ENCODE measurements around the gene DNAJC12.
"Not testable (repeated sequence)": the region's sequence is repeated elsewhere in the genome, so short reads cannot be mapped to it uniquely, and the experiment has no call there.

Gene DNAJC12

GRCh38 chr10:67783606-67784294 lies 54.2 kb downstream of the DNAJC12 start:
- DNase-seq = no peak
- TF ChIP-seq CTCF (IDR thresholded peaks at IDR 0.05; ENCODE audit: low read depth, low read length) = no peak
- Histone ChIP-seq H3K36me3 (no peaks in the 10 kb centered on the region), H3K4me1 (no peaks in the 10 kb centered on the region), H3K27me3 (no peaks in the 10 kb centered on the region), H3K4me3 (ENCODE audit: low read depth, low read length) (no peak overlapping the region), H3K9me3 (no peaks in the 10 kb centered on the region)

- Histone ChIP-seq H3K36me3 (no peaks in the 10 kb centered on the region), H3K27me3 (no peaks in the 10 kb centered on the region), H3K4me3 (ENCODE audit: low read depth, low read length) (no peak overlapping the region), H3K4me1 (no peaks in the 10 kb centered on the region), H3K9me3 (no peaks in the 10 kb centered on the region)
- no peak for DNase-seq
- TF ChIP-seq CTCF (IDR thresholded peaks at IDR 0.05; ENCODE audit: low read depth, low read length) = no peak
Observed at GRCh38 chr10:67782530-67782929, 55.5 kb downstream of the DNAJC12 start.

GRCh38 chr10:67780759-67781538 lies 57.0 kb downstream of the DNAJC12 start:
- no peak overlapping the region for H3K4me3 ChIP-seq (ENCODE audit: low read depth, low read length)
- H3K4me1 ChIP-seq = no peaks in the 10 kb centered on the region
- TF ChIP-seq CTCF (IDR thresholded peaks at IDR 0.05; ENCODE audit: low read depth, low read length) = no peak
- DNase-seq = no peak
- no peaks in the 10 kb centered on the region for H3K36me3 ChIP-seq
- H3K27me3 ChIP-seq = no peaks in the 10 kb centered on the region
- H3K9me3 ChIP-seq = no peaks in the 10 kb centered on the region

GRCh38 chr10:67780204-67780621 lies 57.8 kb downstream of the DNAJC12 start:
- not testable (repeated sequence) for H3K9me3 ChIP-seq; DNase-seq; H3K27me3 ChIP-seq; H3K36me3 ChIP-seq; H3K4me1 ChIP-seq; H3K4me3 ChIP-seq (ENCODE audit: low read depth, low read length)

GRCh38 chr10:67779465-67780203 lies 58.4 kb downstream of the DNAJC12 start:
- H3K4me3 ChIP-seq (ENCODE audit: low read depth, low read length) = no peak overlapping the region
- H3K4me1 ChIP-seq = no peaks in the 10 kb centered on the region
- no peaks in the 10 kb centered on the region for H3K27me3 ChIP-seq
- H3K36me3 ChIP-seq = no peaks in the 10 kb centered on the region
- TF ChIP-seq CTCF (IDR thresholded peaks at IDR 0.05; ENCODE audit: low read depth, low read length) = peak; percentile 76
- DNase-seq = peak; percentile 70
- no peaks in the 10 kb centered on the region for H3K9me3 ChIP-seq

- no peak for DNase-seq
- no peak for TF ChIP-seq CTCF (IDR thresholded peaks at IDR 0.05; ENCODE audit: low read depth, low read length)
- Histone ChIP-seq H3K9me3 (no peaks in the 10 kb centered on the region), H3K4me3 (ENCODE audit: low read depth, low read length) (no peak overlapping the region), H3K27me3 (no peaks in the 10 kb centered on the region), H3K36me3 (no peaks in the 10 kb centered on the region), H3K4me1 (no peaks in the 10 kb centered on the region)
Observed at GRCh38 chr10:67776371-67776770, 61.6 kb downstream of the DNAJC12 start.

Measured in BE2C (cell line).